Measurements from ENCODE around the gene LBHD1. TPM values are rescaled to one million over a fixed set of nuclear protein-coding genes. Genes with fewer than 3 reads are reported as not detected.
"Not testable (repeated sequence)": the region's sequence is repeated elsewhere in the genome, so short reads cannot be mapped to it uniquely, and the experiment has no call there.

Gene LBHD1
- total RNA-seq, 1 experiment from 2014 or later, result 8.7 TPM

- H3K4me3 Mint-ChIP-seq (ENCODE audit: unreplicated experiment), result peak overlapping the region; percentile 97
- CTCF ChIA-PET, result interaction anchor here (0.6 to 2.5 kb wide), 9 partner anchors 9 to 227 kb away, joined by 3 to 17 read pairs (median 4); partner anchors contain the start of genes EML3, ROM1 and TUT1
Observed at GRCh38 chr11:62622476-62623089, 49.5 kb downstream of the LBHD1 start.

GRCh38 chr11:62621567-62622470, 50.2 kb downstream of the LBHD1 start, which contains the start of gene B3GAT3:
TSS of gene B3GAT3 (minus strand) at chr11:62621986. CDS start at chr11:62621947, 39 bp downstream.
- intact Hi-C loops (cut with micrococcal nuclease), result loop anchor here (2.0 kb wide), 1 partner anchor 31 kb away; the partner anchor contains the start of gene TUT1

More at GRCh38 chr11:62622476-62623089, 49.5 kb downstream of the LBHD1 start:
- TF ChIP-seq CTCF (IDR thresholded peaks at IDR 0.05; ENCODE audit: unreplicated experiment), result no peak
- Mint-ChIP-seq H3K4me1 (ENCODE audit: insufficient read depth, unreplicated experiment) (peaks cover 12% of the 10 kb centered on the region), H3K9me3 (ENCODE audit: unreplicated experiment) (no peaks in the 10 kb centered on the region), H3K27ac (ENCODE audit: low read depth, unreplicated experiment) (peak overlapping the region; percentile 92), H3K27me3 (ENCODE audit: insufficient read depth, unreplicated experiment) (no peaks in the 10 kb centered on the region), H3K36me3 (ENCODE audit: insufficient read depth, unreplicated experiment) (peaks cover 50% of the 10 kb centered on the region)
- TSS peak; percentile 100 for BruUV-seq (replicated peaks)
- no peak for DNase-seq (ENCODE audit: unreplicated experiment)
- POLR2A ChIA-PET, result interaction anchor here (0.5 to 7.3 kb wide), 29 partner anchors 11 to 839 kb away, joined by 3 to 149 read pairs (median 7); partner anchors contain the start of genes AHNAK, C11orf98, CSKMT and EEF1G
- intact Hi-C loops (cut with micrococcal nuclease), result no loop called here

GRCh38 chr11:62621027-62621566, 51.0 kb downstream of the LBHD1 start:
- H3K4me1 Mint-ChIP-seq (ENCODE audit: insufficient read depth, unreplicated experiment), result peaks cover 12% of the 10 kb centered on the region
- POLR2A ChIA-PET, result interaction anchor here (0.5 to 7.3 kb wide), 36 partner anchors 11 to 1696 kb away, joined by 3 to 149 read pairs (median 5); partner anchors contain the start of genes AHNAK, C11orf98, CSKMT and EEF1G
- H3K27me3 Mint-ChIP-seq (ENCODE audit: insufficient read depth, unreplicated experiment), result no peaks in the 10 kb centered on the region
- intact Hi-C loops (cut with micrococcal nuclease), result loop anchor here (2.0 kb wide), 1 partner anchor 30 kb away; the partner anchor contains the start of gene TUT1
- DNase-seq (ENCODE audit: unreplicated experiment), result no peak
- TF ChIP-seq CTCF (IDR thresholded peaks at IDR 0.05; ENCODE audit: unreplicated experiment), result no peak
- H3K27ac Mint-ChIP-seq (ENCODE audit: low read depth, unreplicated experiment), result peak overlapping the region; percentile 92
- H3K9me3 Mint-ChIP-seq (ENCODE audit: unreplicated experiment), result no peaks in the 10 kb centered on the region
- peak overlapping the region; percentile 97 for H3K4me3 Mint-ChIP-seq (ENCODE audit: unreplicated experiment)
- peaks cover 54% of the 10 kb centered on the region for H3K36me3 Mint-ChIP-seq (ENCODE audit: insufficient read depth, unreplicated experiment)
- CTCF ChIA-PET, result interaction anchor here (0.9 to 2.5 kb wide), 7 partner anchors 9 to 29 kb away, joined by 3 to 17 read pairs (median 7); partner anchors contain the start of genes EML3 and TUT1
- BruUV-seq (replicated peaks), result TSS peak; percentile 24

More at GRCh38 chr11:62621567-62622470, 50.2 kb downstream of the LBHD1 start, which contains the start of gene B3GAT3:
- no TSS peak for BruUV-seq (replicated peaks)
- H3K9me3 Mint-ChIP-seq (ENCODE audit: unreplicated experiment), result no peaks in the 10 kb centered on the region
- peaks cover 49% of the 10 kb centered on the region for H3K36me3 Mint-ChIP-seq (ENCODE audit: insufficient read depth, unreplicated experiment)
- CTCF ChIA-PET, result interaction anchor here (0.6 to 2.5 kb wide), 8 partner anchors 9 to 33 kb away, joined by 3 to 17 read pairs (median 4); partner anchors contain the start of genes EML3, ROM1 and TUT1
- DNase-seq (ENCODE audit: unreplicated experiment), result peak; percentile 98
- POLR2A ChIA-PET, result interaction anchor here (0.5 to 7.3 kb wide), 42 partner anchors 11 to 1696 kb away, joined by 3 to 149 read pairs (median 5); partner anchors contain the start of genes AHNAK, C11orf98, CSKMT and EEF1G
- H3K27me3 Mint-ChIP-seq (ENCODE audit: insufficient read depth, unreplicated experiment), result no peaks in the 10 kb centered on the region
- no peak for TF ChIP-seq CTCF (IDR thresholded peaks at IDR 0.05; ENCODE audit: unreplicated experiment)
- peak within 1 kb of the TSS; percentile 92 for H3K27ac Mint-ChIP-seq (ENCODE audit: low read depth, unreplicated experiment)
- H3K4me1 Mint-ChIP-seq (ENCODE audit: insufficient read depth, unreplicated experiment), result peaks cover 12% of the 10 kb centered on the region
- H3K4me3 Mint-ChIP-seq (ENCODE audit: unreplicated experiment), result peak within 1 kb of the TSS; percentile 97

- ChIA-PET CTCF (interaction anchor here (0.6 kb wide), 2 partner anchors 21 to 239 kb away, joined by 3 to 4 read pairs; no protein-coding TSS in a partner anchor), POLR2A (interaction anchor here (0.6 to 7.3 kb wide), 4 partner anchors 17 to 178 kb away, joined by 4 to 149 read pairs (median 58); partner anchors contain the start of genes EEF1G, MTA2 and TUT1)
- peaks cover 45% of the 10 kb centered on the region for H3K36me3 Mint-ChIP-seq (ENCODE audit: insufficient read depth, unreplicated experiment)
- H3K4me3 Mint-ChIP-seq (ENCODE audit: unreplicated experiment); BruUV-seq (replicated peaks); H3K9me3 Mint-ChIP-seq (ENCODE audit: unreplicated experiment); H3K27me3 Mint-ChIP-seq (ENCODE audit: insufficient read depth, unreplicated experiment); DNase-seq (ENCODE audit: unreplicated experiment); intact Hi-C loops (cut with micrococcal nuclease); H3K27ac Mint-ChIP-seq (ENCODE audit: low read depth, unreplicated experiment): not testable (repeated sequence)
- H3K4me1 Mint-ChIP-seq (ENCODE audit: insufficient read depth, unreplicated experiment), result peaks cover 22% of the 10 kb centered on the region
Observed at GRCh38 chr11:62616957-62617356, 55.1 kb downstream of the LBHD1 start.
